Glutamatergic neuron (in vitro differentiated cells): ENCODE measurements around the gene CACNA1E. TPM values are rescaled to one million over a fixed set of nuclear protein-coding genes. Genes with fewer than 3 reads are reported as not detected.
"Not testable (repeated sequence)": the region's sequence is repeated elsewhere in the genome, so short reads cannot be mapped to it uniquely, and the experiment has no call there.

Source experiments
- DNase-seq: peaks from one replicate; pipeline ENCODE4 v3.0.0; 2022
- H3K27ac Mint-ChIP-seq: one replicate; pipeline ENCODE4 v1.8.0; 2020; ENCODE audit warnings: mild to moderate bottlenecking, mixed read lengths, inconsistent platforms; ENCODE audit not compliant: unreplicated experiment
- H3K27me3 Mint-ChIP-seq: one replicate; pipeline ENCODE4 v1.8.0; 2020; ENCODE audit warnings: mild to moderate bottlenecking, moderate library complexity, mixed read lengths, inconsistent platforms; ENCODE audit not compliant: unreplicated experiment
- H3K36me3 Mint-ChIP-seq: one replicate; pipeline ENCODE4 v1.8.0; 2020; ENCODE audit warnings: mild to moderate bottlenecking, mixed read lengths, inconsistent platforms; ENCODE audit not compliant: unreplicated experiment
- H3K4me1 Mint-ChIP-seq: one replicate; pipeline ENCODE4 v1.8.0; 2020; ENCODE audit warnings: mild to moderate bottlenecking, low read depth, mixed read lengths, inconsistent platforms; ENCODE audit not compliant: unreplicated experiment
- H3K4me3 Mint-ChIP-seq: one replicate; pipeline ENCODE4 v1.8.0; 2020; ENCODE audit warnings: mild to moderate bottlenecking, mixed read lengths, inconsistent platforms; ENCODE audit not compliant: unreplicated experiment
- H3K9me3 Mint-ChIP-seq: one replicate; pipeline ENCODE4 v1.8.0; 2020; ENCODE audit warnings: mild to moderate bottlenecking, moderate library complexity, mixed read lengths, inconsistent platforms; ENCODE audit not compliant: unreplicated experiment
- total RNA-seq: library from RNA; stranded (reverse); fragmentation: NEBNext Ultra II Directional; extraction: Animal tissue kit (Norgen Biotek cat#: 25700); gene quantifications from one replicate; pipeline ENCODE4 v1.2.1, GENCODE V29; 2021; ENCODE audit not compliant: unreplicated experiment
- TF ChIP-seq, protein P1 (sequence below): fragments of 200-600 bp; sonication (generic); IDR thresholded peaks from one replicate; pipeline ENCODE4 v1.5.0; 2021; ENCODE audit not compliant: partially characterized antibody, unreplicated experiment

CACNA1E gene
- total RNA-seq, 1 donor from 2014 or later, result 8.8 TPM

DNA sequence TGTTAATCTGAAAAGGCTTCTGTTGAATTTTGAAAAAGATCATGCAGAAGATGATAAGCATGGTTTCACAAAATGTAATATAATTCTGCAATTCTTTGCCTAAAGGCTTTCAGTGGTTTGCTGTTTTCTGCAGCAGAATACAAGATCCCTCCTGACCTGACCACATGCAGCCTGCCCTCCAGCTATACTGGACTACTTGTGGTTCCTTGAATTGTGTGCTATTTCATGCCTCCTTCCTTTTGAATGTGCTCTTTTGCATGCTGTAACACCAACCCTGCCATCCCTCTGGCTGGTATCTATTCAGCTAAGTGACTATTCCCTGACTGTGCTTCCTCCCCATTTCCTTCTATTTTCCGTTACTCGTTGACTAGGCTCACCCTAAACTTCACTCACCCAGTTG lies 55.5 kb downstream of the CACNA1E start:
- Mint-ChIP-seq H3K4me1 (peaks cover 3% of the 10 kb centered on the region), H3K27me3 (no peaks in the 10 kb centered on the region), H3K9me3 (no peaks in the 10 kb centered on the region), H3K27ac (no peak overlapping the region), H3K4me3 (no peak overlapping the region), H3K36me3 (no peaks in the 10 kb centered on the region)
- TF ChIP-seq, protein P1, sequence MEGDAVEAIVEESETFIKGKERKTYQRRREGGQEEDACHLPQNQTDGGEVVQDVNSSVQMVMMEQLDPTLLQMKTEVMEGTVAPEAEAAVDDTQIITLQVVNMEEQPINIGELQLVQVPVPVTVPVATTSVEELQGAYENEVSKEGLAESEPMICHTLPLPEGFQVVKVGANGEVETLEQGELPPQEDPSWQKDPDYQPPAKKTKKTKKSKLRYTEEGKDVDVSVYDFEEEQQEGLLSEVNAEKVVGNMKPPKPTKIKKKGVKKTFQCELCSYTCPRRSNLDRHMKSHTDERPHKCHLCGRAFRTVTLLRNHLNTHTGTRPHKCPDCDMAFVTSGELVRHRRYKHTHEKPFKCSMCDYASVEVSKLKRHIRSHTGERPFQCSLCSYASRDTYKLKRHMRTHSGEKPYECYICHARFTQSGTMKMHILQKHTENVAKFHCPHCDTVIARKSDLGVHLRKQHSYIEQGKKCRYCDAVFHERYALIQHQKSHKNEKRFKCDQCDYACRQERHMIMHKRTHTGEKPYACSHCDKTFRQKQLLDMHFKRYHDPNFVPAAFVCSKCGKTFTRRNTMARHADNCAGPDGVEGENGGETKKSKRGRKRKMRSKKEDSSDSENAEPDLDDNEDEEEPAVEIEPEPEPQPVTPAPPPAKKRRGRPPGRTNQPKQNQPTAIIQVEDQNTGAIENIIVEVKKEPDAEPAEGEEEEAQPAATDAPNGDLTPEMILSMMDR, result no peak
- DNase-seq, result no peak

DNA sequence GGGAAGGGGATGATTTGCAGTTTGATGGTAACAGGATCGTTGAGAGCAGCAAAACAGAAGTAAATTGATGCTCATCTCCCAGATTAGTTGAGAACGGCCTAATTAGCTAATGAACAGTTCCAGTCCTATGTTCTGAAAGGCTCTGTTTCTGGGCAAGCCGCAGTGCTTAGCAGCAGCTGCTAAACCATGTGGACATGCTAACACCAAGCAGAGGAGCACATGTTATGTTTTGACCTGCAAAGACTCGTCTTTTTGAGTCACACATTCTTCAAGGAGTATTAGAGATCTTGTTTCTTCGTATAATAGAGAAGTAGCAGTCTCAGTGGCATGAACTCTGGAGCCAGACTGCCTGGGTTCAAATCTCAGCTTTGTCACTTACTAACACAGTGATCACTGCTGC lies 58.1 kb downstream of the CACNA1E start:
- H3K9me3 Mint-ChIP-seq, result peaks cover 1% of the 10 kb centered on the region
- TF ChIP-seq, protein P1, result no peak
- H3K4me1 Mint-ChIP-seq, result peaks cover 19% of the 10 kb centered on the region
- H3K36me3 Mint-ChIP-seq, result no peaks in the 10 kb centered on the region
- H3K27me3 Mint-ChIP-seq, result no peaks in the 10 kb centered on the region
- no peak overlapping the region for H3K27ac Mint-ChIP-seq
- no peak for DNase-seq
- H3K4me3 Mint-ChIP-seq, result no peak overlapping the region

DNA sequence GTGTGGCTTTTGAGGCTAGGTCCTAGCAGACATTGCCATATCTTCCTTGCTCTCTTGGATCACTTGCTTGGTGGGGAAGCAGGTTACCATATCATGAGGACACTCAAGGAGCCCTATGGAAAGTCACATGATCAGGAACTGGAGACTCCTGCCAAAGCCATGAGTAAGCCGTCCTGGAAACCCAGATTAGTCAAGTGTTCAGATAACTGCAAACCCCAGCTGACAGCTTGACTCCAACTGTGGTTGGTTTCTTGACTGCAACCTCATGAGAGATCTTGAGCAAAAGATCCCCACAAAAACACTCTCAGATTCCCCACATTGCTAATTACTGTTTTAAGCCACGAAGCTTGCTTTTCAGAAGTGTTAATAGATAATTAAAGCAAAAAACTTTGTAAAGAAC lies 58.6 kb downstream of the CACNA1E start:
- TF ChIP-seq, protein P1, result no peak
- no peak for DNase-seq
- no peak overlapping the region for H3K27ac Mint-ChIP-seq
- H3K36me3 Mint-ChIP-seq, result no peaks in the 10 kb centered on the region
- peaks cover 22% of the 10 kb centered on the region for H3K4me1 Mint-ChIP-seq
- peaks cover 4% of the 10 kb centered on the region for H3K27me3 Mint-ChIP-seq
- H3K9me3 Mint-ChIP-seq, result peaks cover 5% of the 10 kb centered on the region
- no peak overlapping the region for H3K4me3 Mint-ChIP-seq

DNA sequence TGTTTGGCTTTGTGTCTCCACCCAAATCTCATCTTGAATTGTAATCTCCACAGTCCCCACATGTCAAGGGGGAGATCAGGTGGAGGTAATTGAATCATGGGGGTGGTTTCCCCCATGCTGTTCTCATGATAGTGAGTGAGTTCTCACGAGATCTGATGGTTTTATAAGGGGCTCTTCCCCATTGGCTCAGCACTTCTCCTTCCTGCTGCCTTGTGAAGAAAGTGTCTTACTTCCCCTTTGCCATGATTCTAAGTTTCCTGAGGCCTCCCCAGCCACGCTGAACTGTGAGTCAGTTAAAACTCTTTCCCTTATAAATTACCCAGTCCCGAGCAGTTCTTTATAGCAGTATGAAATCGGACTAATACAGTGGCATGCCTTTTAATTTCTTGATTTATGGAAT lies 59.1 kb downstream of the CACNA1E start:
- not testable (repeated sequence) for H3K4me3 Mint-ChIP-seq, DNase-seq, H3K36me3 Mint-ChIP-seq, H3K27ac Mint-ChIP-seq, H3K9me3 Mint-ChIP-seq, H3K27me3 Mint-ChIP-seq
- peaks cover 25% of the 10 kb centered on the region for H3K4me1 Mint-ChIP-seq

DNA sequence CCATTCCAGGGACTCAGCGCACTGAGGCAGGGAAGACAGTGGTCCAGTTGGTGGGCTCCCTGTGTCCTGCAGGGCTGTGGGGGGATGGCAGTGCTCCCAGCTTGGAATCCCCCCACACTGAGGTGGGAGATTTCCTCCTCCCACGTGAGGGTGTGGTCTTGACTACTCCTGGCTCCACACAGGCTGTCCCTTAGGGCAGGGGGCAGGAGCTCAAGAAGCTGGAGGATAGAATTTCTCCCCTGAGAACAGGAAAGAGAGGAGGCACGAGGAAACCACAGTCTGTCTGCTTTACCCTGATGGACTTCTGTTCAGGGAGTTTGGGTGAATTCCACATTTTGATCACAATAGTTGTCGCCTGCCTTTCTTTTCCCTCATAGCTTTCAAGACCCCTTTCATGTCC lies 62.1 kb downstream of the CACNA1E start:
- Mint-ChIP-seq H3K9me3 (peaks cover 5% of the 10 kb centered on the region), H3K27me3 (peaks cover 16% of the 10 kb centered on the region), H3K4me1 (peaks cover 28% of the 10 kb centered on the region), H3K36me3 (no peaks in the 10 kb centered on the region), H3K27ac (peak overlapping the region; percentile 35), H3K4me3 (no peak overlapping the region)
- TF ChIP-seq, protein P1, result no peak
- no peak for DNase-seq

DNA sequence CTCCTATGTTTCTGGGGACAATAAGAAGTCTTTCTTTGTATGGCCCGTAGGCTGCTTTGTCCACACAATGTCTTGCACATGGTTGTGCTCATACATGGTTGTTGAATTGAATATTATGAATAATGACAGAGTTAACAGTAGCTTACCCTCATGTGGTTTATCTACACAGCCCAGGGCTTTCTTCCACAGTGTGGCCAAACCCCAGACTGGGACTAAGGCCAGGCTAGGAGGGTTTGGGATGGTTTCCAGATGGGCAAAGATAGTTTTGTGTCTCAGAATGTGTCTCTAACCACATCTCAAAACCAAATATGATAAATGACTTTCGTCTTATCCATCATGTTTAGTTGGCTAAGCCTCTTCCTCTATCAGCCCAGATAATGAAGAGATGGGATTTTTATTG lies 65.2 kb downstream of the CACNA1E start:
- peaks cover 17% of the 10 kb centered on the region for H3K27me3 Mint-ChIP-seq
- DNase-seq, result no peak

More for the DNA sequence above, 65.2 kb downstream of the CACNA1E start:
- Mint-ChIP-seq H3K9me3 (peaks cover 7% of the 10 kb centered on the region), H3K36me3 (no peaks in the 10 kb centered on the region), H3K4me1 (peaks cover 42% of the 10 kb centered on the region), H3K4me3 (no peak overlapping the region), H3K27ac (no peak overlapping the region)
- TF ChIP-seq, protein P1, result no peak
